AG04449 (cell line): Measurements from ENCODE around the gene OR2H1.

Source experiments
- CTCF ChIA-PET: fragments of 350-600 bp; formaldehyde crosslinking; extraction: SDS; loops from one replicate; lab custom pipeline; 2021; ENCODE audit warnings: antibody characterized with exemption; lab: Yijun Ruan, JAX
- POLR2A ChIA-PET: fragments of 400-600, 350-600 bp; formaldehyde crosslinking; extraction: SDS; loops from one replicate; lab custom pipeline; 2020; ENCODE audit warnings: antibody characterized with exemption, inconsistent platforms; lab: Yijun Ruan, JAX
- DNase-seq: peaks from one replicate; pipeline ENCODE4 v3.0.0-alpha.2; 2010; ENCODE audit warnings: low read depth, low spot score
- H3K4me3 ChIP-seq: 2 replicates; pipeline ENCODE4 v1.5.1; 2011; ENCODE audit warnings: low read depth, mild to moderate bottlenecking, control low read depth, low read length
- CTCF ChIP-seq: IDR thresholded peaks from one replicate; pipeline ENCODE4 v1.5.1; 2011; ENCODE audit warnings: mild to moderate bottlenecking, moderate library complexity, low read length, control low read depth, inconsistent platforms; ENCODE audit not compliant: insufficient read depth; ENCODE audit errors: missing control alignments

Gene OR2H1

GRCh38 chr6:29487131-29487530 lies 30.2 kb downstream of the OR2H1 start:
- TF ChIP-seq CTCF = no peak
- ChIA-PET CTCF (no interaction called here), POLR2A (no interaction called here)
- DNase-seq = no peak
- H3K4me3 ChIP-seq = no peak overlapping the region

GRCh38 chr6:29487660-29488059 lies 30.7 kb downstream of the OR2H1 start, which contains the start of gene MAS1L:
MAS1L (minus strand) TSS chr6:29487956; CDS start chr6:29487902, 54 bp downstream.
- POLR2A ChIA-PET = no interaction called here

GRCh38 chr6:29488874-29489273 lies 31.9 kb downstream of the OR2H1 start:
- no peak for DNase-seq
- POLR2A ChIA-PET = no interaction called here
- CTCF ChIA-PET = no interaction called here
- no peak for TF ChIP-seq CTCF
- H3K4me3 ChIP-seq = no peak overlapping the region

More at GRCh38 chr6:29487660-29488059, 30.7 kb downstream of the OR2H1 start, which contains the start of gene MAS1L:
- CTCF ChIA-PET = no interaction called here
- no peak for DNase-seq
- no peak for TF ChIP-seq CTCF
- H3K4me3 ChIP-seq = no peak within 1 kb of the TSS

GRCh38 chr6:29489286-29489685 lies 32.3 kb downstream of the OR2H1 start:
- ChIA-PET POLR2A (no interaction called here), CTCF (no interaction called here)
- no peak for DNase-seq
- no peak for TF ChIP-seq CTCF
- H3K4me3 ChIP-seq = no peak overlapping the region

GRCh38 chr6:29490055-29490454 lies 33.1 kb downstream of the OR2H1 start:
- TF ChIP-seq CTCF = no peak

GRCh38 chr6:29490552-29490951 lies 33.6 kb downstream of the OR2H1 start:
- ChIA-PET CTCF (no interaction called here), POLR2A (no interaction called here)

More at GRCh38 chr6:29490055-29490454, 33.1 kb downstream of the OR2H1 start:
- H3K4me3 ChIP-seq = no peak overlapping the region
- DNase-seq = no peak
- POLR2A ChIA-PET = no interaction called here
- CTCF ChIA-PET = no interaction called here

More at GRCh38 chr6:29490552-29490951, 33.6 kb downstream of the OR2H1 start:
- H3K4me3 ChIP-seq = no peak overlapping the region
- TF ChIP-seq CTCF = no peak
- no peak for DNase-seq
